NCI-H2196 (cell line): ENCODE data around the gene RAPGEF2.
"Not testable (repeated sequence)": the region's sequence is repeated elsewhere in the genome, so short reads cannot be mapped to it uniquely, and the experiment has no call there.

Source experiments
- DNase-seq: peaks from one replicate; lab custom pipeline; 2025; ENCODE audit not compliant: unreplicated experiment; lab: John Stamatoyannopoulos, UW

RAPGEF2 gene

DNA sequence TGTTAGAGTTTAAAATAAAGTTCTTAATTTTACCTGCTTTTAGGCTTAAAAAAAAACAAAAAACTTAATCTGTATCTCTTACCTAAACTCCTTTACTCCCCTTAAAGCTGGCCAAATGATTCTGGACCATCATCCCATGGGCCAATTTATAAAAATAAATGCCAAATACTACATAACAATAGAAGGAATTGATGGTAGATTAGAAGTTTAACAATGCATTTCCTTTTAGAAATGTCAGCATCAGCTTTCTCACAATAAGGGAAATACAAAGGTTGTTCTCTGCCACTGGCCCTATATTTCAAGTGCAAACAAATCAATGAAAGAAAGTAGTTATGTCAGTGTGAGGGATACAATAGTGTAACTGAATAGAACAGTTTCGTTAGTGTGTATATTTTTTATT lies 5.7 kb upstream of the RAPGEF2 start:
- DNase-seq, result no peak

DNA sequence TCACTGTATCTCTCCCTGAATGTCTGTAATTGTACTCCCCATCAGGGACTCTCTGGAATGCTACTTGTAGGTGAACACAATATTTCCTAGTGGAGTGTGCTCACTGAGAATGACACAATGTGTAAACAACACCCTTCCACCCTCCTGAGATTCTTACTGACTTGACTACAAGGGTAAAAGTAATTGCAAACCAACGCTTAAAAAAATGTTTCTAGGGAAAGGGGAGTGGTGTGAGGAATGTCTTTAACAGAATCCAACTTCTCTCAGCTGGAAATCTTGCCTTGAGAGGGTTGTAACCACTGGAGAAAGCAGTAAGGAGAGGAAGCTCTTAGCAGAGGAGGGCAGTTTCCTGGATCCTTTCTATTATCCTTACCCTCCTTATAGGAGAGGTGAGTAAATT lies 5.1 kb upstream of the RAPGEF2 start:
- no peak for DNase-seq

DNA sequence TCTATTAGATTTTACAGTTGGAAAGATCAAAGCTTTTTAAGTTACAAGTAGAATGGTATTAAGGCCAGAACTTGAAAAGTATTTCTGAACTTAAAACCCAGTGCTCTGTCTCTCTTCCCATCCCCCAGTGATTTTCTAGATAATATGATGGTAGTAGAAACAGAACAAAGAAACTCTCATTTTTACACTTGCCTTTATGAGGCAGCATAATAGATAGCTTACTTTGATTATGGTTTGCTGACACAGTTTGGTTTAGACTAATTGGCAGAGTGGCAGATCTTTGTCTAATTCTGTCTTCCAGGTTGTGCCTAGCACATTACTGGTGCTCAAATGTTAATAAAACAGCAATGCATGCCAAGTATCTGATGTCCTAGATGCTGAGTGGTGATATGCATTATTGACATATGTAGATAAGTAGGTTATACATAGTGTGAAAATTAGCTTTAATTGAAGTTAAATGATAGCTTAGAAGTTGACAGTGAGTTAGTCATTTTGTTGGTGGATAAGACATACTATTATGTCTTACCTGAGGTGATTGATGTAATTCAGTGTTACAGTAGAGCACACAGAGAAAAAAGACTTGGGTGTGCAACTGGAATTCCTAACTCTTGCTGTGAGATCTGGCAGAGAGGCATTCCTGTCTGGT lies 4.3 kb upstream of the RAPGEF2 start:
- DNase-seq, result no peak

DNA sequence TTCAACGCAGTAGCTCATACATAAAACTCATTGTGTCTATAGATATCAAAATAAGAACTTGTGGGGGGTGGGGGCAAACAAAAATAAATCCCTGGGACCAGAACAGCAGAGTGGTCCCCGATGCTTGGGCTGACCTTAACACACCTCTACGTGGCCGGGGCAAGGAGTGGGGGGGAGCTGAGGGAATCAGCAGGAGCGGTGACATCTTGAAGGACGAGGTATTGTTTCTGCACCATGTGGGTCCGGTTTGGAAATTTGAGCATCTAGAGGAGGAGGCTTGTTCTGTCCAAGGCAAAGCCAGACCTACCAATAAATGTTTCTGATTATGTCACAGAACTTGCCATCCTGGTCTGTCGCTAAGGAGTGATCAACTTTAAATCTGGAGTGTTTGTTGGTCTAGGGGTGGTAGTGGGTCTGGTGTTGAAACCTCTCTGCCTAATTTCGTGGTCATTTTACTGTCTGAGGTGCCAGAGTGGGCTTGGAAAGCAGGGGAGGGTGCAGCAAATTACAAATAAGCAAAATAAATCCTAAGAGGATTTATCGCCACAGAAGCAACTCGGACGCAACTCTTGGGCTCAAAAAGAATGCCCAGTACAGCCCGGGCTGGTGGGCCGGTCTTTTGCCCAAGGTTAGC lies 774 bp upstream of the RAPGEF2 start:
- no peak for DNase-seq

DNA sequence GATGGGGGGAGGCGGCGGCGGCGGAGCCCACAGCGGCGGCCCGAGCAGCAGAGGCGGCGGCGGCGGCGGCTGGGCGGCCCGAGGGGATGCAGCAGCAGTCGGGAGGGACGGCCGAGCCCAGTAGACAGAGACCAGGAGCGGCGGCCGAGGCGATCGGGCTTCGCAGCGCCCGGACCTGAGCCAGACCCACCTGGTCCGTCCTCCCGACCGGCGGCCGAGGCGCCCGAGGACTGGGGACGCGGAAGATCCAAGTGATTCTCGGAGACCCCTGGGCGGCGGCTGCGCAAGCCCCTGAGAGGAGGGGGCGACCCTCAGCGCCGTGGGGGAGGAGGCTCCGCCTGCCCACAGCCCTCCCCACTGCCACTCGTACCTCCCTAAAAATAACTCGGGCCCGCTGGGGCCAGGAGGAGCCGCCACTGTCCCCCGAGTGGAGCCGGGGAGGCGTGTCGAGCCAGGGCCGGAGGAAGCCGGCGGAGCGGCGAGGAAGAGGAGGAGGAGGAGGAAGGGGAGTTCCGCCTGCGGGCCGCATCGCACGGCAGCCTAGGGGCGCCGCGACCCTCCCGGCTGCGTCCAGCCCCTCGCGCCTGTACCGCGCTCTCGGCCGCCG lies 608 bp downstream of the RAPGEF2 start:
- DNase-seq, result no peak

DNA sequence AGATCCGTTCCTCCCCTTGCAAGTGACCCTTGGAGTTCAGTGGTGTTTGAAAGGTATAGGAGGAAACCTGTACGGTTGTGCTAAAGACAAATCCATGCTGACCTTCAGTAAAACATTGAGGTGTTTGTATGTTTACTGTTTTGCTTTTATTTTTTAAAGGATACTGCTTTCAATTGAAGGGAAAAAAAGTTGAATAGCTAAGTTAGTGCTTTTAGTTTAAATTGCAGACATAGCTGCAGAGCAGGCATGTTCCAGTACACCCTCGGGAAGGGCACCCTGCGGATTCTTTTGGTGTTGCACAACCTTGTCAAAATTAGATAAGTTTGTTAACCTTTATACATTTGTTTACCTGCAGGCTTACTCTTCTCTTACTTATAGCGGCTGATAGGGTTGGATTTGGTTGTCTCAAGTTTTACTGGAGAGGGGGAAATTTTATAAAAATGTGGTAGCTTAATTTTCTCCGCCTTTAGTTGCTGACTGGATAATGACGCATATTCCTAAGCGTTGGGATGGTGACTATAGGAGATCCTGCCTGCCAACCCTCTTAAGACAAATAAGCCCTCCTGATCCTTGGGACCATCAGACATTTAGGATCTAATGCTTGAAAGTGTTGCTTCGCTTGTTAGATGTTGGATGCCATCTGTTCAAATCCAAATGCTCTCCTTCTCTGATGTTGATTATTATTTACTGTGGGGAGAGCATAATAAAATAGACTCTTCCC lies 2.0 kb downstream of the RAPGEF2 start:
- no peak for DNase-seq

DNA sequence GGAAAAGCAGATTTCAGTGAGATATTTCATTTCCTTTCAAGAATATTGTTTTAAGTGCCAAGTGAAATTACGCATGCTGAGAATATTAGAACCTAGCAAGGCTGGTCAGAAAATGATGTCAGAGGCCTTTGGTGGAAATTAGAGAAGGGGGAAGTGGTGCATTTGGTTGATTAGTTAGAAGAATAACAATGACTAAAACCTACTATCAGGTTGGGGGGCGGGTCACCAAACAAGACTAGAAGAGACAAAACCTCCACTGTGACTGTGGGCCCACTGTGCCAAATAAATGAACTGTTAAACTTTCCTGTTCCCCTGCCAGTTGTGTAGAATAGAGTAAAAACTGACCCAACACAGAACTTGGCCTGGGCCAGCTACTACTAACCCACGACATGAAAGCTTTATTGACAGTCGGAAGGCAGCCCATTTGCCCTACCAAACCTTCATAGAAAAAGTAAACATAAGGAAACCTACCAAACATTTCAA lies 2.9 kb downstream of the RAPGEF2 start:
- no peak for DNase-seq

DNA sequence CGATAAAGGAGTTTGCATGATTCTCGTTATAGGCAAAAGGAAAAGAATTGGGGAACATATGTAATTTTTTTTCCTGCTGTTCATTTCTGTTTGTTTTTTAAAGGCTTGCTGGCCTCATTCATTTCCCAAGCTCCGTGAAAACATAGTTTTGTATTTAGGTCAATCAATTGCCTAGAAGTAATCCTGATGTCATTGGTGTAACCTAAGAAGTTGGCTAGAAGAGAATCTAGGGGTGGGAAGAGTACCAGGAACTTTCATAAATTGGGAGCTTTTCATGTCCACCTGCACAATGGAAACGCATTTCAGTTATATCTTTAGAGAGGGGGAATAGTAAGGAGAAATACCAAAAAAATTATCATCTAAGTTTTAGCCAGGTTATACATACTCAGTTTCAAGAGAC lies 3.8 kb downstream of the RAPGEF2 start:
- no peak for DNase-seq

DNA sequence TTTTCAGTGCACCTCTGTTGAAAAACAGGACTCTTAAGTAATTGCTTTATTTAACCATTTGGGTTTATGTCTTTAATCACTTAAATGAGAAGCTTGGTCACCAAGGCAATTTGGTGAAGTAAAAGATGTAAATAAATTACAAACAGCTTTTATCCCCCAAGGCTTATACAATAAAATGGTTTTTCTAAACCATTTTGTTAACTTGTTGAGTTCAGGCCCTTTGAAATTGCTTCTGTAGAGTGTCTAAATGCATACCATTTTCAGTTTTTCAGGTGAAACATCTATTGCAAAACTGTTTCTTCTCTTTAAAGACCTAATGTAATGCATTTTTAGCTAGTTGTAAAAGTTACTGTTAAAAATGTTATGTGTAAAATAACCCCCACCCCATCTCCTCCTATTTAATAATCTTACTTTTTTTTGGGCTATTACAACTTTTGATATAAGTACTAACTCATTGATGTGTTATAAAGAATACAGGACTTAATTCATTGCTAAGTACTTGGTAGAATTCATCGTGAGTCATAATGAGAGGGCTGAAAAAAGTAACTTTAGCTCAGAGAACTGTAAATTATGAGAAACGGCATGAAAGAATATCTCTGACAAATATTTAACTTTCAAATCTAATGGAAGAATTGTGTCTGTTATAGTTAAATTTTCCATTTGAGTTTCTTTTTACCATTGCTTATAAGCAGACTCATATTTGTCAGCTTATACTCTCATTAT lies 4.5 kb downstream of the RAPGEF2 start:
- DNase-seq, result no peak

DNA sequence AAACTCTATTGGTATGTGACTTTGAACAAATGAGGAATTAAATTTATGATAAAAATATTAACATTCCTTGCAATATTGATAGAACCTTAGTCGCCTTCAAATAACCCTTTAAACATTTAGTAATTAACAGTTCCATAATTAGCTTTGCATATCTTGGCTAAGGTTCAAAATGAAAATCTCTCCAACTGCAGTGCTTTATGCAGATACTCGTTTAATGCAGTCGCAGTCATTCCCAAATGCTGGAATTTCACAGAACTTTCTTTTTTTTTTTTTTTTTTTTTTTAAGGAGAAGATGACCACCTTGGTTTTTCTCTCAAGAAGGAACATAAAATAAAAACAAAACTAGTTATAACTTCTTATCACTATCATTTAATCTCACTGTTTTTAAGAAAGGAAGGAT lies 5.2 kb downstream of the RAPGEF2 start:
- DNase-seq, result no peak

DNA sequence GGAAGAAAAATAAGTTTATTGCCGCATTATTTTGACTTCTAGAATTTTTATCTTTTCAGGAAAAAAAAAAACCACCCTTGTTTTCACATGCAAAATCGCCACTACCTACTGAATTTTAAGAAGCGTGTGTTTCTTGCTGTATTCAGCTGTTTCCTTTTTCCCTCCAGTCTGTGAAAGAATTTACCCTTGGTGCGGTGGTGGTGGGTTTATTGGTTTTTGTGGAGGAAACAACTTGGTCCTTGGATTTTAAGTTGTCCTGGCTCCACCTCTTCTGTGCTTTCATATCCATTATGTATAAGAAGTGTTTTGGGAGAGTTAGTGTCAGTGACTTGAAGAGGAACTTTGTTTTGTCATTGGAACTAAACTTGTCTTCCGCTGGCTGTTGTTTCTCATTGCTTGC lies 8.1 kb downstream of the RAPGEF2 start:
- DNase-seq, result no peak

DNA sequence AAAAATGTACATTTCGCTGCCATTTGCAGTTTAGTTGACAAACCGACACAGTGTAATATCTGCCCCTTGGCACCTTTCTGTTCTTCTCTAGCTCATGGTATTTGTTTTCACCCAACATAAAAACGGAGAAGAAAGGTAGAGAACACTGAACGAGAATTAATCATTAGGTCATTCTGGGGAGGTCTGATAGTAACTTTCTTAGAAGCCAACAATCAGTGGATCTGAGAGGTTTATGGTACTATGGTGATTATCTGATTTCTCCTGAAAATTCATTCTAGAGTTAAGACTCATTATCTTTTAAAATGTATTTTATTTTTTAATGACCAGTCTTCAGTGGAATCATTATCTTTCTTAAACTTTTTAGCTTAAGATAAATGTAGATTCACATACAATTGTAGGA lies 8.5 kb downstream of the RAPGEF2 start:
- no peak for DNase-seq

DNA sequence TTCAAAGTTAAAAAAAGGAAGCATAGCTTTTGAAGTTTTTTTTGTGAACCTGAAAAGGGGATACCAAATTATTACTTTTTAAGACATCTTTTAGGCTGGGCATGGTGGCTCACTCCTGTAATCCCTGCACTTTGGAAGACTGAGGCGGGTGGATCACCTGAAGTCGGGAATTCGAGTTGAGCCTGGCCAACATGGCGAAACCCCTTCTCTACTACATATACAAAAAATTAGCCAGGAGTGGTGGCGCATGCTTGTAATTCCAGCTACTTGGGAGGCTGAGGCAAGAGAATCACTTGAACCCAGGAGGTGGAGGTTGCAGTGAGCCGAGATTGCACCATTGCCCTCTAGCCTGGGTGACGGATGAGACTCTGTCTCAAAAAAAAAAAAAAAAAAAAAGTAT lies 10.5 kb downstream of the RAPGEF2 start:
- not testable (repeated sequence) for DNase-seq

DNA sequence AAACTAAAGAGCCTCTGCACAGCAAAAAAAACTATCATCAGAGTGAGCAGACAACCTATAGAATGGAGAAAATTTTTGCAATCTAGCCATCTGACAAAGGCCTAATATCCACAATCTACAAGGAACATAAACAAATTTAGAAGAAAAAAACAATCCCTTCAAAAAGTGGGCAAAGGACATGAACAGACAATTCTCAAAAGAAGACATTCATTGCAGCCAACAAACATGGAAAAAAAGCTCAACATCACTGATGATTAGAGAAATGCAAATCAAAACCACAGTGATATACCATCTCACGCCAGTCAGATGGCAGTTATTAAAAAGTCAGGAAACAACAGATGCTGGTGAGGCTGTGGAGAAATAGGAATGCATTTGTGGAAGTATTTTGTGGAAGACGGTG lies 13.2 kb downstream of the RAPGEF2 start:
- DNase-seq, result not testable (repeated sequence)

DNA sequence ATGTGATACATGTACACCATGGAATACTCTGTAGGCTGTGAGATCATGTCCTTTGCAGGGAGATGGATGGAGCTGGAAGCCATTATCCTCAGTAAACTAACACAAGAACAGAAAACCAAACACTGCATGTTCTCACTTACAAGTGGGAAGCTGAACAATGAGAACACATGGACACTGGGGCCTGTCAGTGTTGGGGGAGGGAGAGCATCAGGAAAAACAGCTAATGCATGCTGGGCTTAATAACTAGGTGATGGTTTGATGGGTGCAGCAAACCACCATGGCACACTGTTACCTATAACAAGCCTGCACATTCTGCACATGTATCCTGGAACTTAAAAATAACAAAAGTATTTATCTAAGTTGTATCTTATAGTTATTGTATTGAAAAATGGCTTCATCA lies 13.8 kb downstream of the RAPGEF2 start:
- DNase-seq, result not testable (repeated sequence)

DNA sequence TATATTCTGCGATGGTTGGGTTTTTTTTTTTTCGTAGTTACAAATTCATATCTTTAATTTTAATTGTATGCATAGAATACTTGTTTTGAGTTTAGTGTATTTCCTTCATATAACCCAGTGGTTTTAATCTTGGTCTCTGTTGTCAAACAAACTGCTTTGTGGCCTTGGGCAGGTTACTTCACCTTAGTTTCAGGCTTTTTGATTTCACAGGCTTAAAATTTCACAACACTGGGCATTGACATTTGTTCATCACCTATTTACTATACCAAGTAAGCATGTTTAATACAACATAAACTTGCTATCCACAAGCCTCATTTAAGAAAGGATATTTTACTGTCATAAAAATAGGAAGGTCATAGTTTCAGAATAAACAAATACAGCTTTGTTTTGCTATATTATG lies 14.7 kb downstream of the RAPGEF2 start:
- no peak for DNase-seq

DNA sequence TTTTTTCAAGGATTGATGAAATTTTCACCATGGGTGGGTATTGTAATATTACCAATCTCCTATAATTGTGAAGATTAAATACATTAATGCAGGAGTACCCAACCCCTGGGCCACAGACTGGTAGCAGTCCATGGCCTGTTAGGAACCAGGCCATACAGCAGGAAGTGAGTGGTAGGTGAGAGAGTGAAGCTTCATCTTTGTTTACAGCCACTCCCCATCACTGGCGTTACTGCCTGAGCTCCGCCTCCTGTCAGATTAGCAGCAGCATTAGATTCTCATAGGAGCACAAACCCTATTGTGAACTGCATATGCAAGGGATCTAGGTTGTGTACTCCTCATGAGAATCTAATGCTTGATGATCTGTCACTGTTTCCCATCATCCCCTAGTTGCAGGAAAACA lies 15.1 kb downstream of the RAPGEF2 start:
- DNase-seq, result no peak

DNA sequence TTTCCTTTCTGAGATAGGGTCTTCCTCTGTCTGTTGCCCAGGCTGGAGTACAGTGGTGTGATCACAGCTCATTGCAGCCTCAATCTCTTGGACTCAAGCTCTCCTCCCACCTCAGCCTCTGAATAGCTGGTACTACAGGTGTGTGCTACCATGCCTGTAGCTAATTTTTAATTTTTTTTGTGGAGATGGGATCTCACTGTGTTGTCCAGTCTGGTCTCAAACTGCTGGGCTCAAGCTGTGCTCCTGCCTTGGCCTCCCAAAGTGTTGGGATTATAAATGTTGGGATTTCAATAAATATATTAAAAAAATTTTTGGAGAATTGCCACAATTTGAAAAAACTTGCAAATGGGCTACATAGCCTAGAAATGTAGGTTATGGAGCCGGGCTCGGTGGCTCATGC lies 18.5 kb downstream of the RAPGEF2 start:
- DNase-seq, result no peak

DNA sequence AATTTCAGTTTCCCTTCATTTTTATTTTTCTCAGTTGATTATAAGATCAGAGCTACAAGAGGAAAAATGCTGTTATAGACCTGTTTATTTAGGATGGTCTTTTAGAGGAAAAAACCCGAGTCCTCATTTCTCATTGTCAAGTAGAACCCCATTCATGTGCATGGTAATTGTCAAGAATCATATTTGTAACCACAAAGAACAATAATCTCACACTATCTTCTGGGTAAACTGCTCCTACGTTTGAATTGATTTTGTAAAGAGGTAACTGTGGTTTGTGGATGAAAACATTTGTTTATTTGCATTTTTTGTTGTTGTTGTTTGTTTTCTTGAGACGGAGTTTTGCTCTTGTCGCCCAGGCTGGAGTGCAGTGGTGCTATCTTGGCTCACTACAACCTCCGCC lies 23.8 kb downstream of the RAPGEF2 start:
- no peak for DNase-seq

DNA sequence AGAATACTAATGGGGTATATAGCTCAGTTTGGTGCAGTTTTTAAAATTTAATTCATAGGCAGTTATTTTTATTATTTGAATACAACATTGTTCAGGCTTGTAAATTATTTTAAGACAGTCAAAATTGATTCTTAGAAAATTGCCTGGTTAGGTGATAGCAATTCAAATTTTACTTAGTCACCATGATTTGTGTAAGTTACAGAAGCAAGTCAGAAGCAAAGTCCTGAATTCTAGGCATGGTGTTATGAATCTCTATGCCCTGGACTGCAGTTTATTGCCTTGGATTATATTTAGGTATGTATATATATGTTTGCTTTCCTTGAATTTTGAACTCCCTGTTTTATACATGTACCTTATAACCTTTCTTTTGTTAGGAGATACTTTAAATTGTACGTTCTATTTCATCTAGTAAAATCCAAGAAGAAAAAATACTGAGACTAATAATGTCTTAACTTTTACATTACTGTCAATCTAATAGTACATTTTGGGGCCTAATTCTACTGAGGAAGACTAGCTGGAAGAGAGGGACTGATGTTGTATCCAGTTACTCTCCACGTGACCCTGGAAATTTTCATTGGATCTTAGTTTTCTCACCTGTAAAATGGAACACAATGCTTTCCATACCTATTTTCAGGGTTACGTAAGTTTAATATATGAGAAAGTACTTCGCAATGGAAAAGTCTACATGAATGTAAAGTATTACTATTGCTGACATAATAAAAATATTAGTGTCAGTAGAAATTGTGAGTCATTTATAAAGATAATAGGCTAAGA lies 25.1 kb downstream of the RAPGEF2 start:
- DNase-seq, result no peak
